22Rv1 (cell line): Measurements from ENCODE around the gene KMT2A.

Source experiments
- ZFX ChIP-seq: fragments of 450-650 bp; IDR thresholded peaks from 2 replicates; pipeline ENCODE4 v1.6.1; 2017; ENCODE audit warnings: antibody characterized with exemption, borderline replicate concordance
- TF ChIP-seq, protein P1 (sequence below): fragments of 450-650 bp; IDR thresholded peaks from 2 replicates; pipeline ENCODE4 v1.5.1; 2017; ENCODE audit warnings: mild to moderate bottlenecking

DNA sequence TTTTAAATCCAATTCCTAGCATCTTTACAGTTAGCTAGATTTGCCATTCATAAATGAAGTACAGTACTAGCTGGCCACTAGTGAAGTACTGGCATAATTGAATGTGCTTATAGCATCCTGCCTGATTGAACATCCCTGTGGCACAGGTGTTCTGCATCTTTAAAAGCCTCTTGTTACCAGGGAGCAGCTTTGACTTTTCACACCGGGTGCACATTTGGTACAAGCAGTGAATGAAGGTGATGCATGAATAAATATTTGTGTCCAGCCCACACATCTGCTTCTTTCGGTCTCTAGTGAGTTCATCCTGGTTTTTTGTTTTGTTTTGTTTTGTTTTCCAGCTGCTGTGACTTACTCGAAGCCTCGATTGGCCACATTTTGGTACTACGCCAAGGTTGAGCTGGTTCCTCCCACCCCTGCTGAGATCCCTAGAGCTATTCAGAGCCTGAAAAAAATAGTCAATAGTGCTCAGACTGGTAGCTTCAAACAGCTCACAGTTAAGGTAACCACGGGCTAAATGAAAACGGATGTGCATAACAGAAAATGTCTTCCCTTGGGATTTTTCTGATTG is 29.6 kb upstream of the KMT2A start:
- no peak for TF ChIP-seq ZFX
- TF ChIP-seq, protein P1, sequence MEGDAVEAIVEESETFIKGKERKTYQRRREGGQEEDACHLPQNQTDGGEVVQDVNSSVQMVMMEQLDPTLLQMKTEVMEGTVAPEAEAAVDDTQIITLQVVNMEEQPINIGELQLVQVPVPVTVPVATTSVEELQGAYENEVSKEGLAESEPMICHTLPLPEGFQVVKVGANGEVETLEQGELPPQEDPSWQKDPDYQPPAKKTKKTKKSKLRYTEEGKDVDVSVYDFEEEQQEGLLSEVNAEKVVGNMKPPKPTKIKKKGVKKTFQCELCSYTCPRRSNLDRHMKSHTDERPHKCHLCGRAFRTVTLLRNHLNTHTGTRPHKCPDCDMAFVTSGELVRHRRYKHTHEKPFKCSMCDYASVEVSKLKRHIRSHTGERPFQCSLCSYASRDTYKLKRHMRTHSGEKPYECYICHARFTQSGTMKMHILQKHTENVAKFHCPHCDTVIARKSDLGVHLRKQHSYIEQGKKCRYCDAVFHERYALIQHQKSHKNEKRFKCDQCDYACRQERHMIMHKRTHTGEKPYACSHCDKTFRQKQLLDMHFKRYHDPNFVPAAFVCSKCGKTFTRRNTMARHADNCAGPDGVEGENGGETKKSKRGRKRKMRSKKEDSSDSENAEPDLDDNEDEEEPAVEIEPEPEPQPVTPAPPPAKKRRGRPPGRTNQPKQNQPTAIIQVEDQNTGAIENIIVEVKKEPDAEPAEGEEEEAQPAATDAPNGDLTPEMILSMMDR: no peak
